Measurements from ENCODE around the gene OR4D6. TPM values are rescaled to one million over a fixed set of nuclear protein-coding genes. Genes with fewer than 3 reads are reported as not detected.

Gene OR4D6
- polyA plus RNA-seq, 1 of the 3 experiments (the other 2 are of a cell fraction) = not detected

DNA sequence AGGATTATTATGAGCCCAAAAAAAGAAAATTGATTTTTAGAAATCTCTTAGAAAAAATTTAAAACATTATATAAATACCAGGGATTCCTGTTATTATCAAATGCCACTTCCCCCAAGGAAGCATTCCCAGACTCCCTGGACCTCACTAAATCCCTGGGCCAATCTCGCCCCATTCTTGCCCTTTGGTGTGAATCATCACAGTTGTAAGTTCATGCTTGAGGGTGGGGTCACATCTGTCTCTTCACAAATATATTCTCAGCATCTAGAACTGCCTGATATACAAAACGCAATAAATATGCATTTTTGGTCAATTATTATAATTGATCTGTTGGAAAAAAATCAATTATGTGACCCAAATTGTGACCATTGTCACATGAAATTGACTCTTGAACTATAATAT lies 8.3 kb upstream of the OR4D6 start:
- 0% methylated on average over 2 of the region's 2 CpGs for WGBS (ENCODE audit: low lambda C conversion rate)
- Histone ChIP-seq H3K27ac (ENCODE audit: low read depth in 2 of 2, low read length in 1 of 2) (no peak overlapping the region), H3K9me2 (no peaks in the 10 kb centered on the region), H3K4me1 (ENCODE audit: control insufficient read depth in 1 of 2, insufficient read depth in 2 of 2, low read depth in 1 of 2, low read length in 1 of 2) (no peaks in the 10 kb centered on the region), H3K4me3 (ENCODE audit: low read depth in 2 of 2, low read length in 1 of 2) (no peak overlapping the region), H3F3A (replicated peaks; ENCODE audit: insufficient read depth) (no peaks in the 10 kb centered on the region), H3K27me3 (ENCODE audit: insufficient read depth) (no peaks in the 10 kb centered on the region; the same call in 1 of the 2 replicates), H3K36me3 (replicated peaks in 1 of 2; ENCODE audit: control insufficient read depth in 1 of 2, insufficient read depth in 2 of 2, low read length in 1 of 2) (no peaks in the 10 kb centered on the region), H4K20me1 (ENCODE audit: insufficient read depth) (no peaks in the 10 kb centered on the region), H3K4me2 (no peak overlapping the region), H3K9ac (no peak overlapping the region), H3K9me3 (no peaks in the 10 kb centered on the region), H3K79me2 (ENCODE audit: insufficient read depth) (no peaks in the 10 kb centered on the region), H2AFZ (ENCODE audit: low read depth) (no peak overlapping the region)
- ChIA-PET CTCF (interaction anchor here (1.2 kb wide), 1 partner anchor 23 kb away, joined by 3 read pairs; no protein-coding TSS in a partner anchor), POLR2A (no interaction called here)
- TF ChIP-seq FOXM1 (IDR thresholded peaks at IDR 0.05; ENCODE audit: low read depth) = no peak
- TF ChIP-seq ELF1 (IDR thresholded peaks at IDR 0.05) = no peak
- no peak for TF ChIP-seq JUND (IDR thresholded peaks at IDR 0.05)
- TF ChIP-seq RXRA (IDR thresholded peaks at IDR 0.05; ENCODE audit: borderline replicate concordance, low read depth) = no peak
- no peak for TF ChIP-seq CHD2 (IDR thresholded peaks at IDR 0.05; ENCODE audit: low read length, partially characterized antibody)
- TF ChIP-seq EZH2phosphoT487 (IDR thresholded peaks at IDR 0.05; ENCODE audit: borderline replicate concordance, low read depth) = no peak
- TF ChIP-seq ZBTB33 (IDR thresholded peaks at IDR 0.05; ENCODE audit: borderline replicate concordance, low read depth) = no peak
- TF ChIP-seq, protein P1, sequence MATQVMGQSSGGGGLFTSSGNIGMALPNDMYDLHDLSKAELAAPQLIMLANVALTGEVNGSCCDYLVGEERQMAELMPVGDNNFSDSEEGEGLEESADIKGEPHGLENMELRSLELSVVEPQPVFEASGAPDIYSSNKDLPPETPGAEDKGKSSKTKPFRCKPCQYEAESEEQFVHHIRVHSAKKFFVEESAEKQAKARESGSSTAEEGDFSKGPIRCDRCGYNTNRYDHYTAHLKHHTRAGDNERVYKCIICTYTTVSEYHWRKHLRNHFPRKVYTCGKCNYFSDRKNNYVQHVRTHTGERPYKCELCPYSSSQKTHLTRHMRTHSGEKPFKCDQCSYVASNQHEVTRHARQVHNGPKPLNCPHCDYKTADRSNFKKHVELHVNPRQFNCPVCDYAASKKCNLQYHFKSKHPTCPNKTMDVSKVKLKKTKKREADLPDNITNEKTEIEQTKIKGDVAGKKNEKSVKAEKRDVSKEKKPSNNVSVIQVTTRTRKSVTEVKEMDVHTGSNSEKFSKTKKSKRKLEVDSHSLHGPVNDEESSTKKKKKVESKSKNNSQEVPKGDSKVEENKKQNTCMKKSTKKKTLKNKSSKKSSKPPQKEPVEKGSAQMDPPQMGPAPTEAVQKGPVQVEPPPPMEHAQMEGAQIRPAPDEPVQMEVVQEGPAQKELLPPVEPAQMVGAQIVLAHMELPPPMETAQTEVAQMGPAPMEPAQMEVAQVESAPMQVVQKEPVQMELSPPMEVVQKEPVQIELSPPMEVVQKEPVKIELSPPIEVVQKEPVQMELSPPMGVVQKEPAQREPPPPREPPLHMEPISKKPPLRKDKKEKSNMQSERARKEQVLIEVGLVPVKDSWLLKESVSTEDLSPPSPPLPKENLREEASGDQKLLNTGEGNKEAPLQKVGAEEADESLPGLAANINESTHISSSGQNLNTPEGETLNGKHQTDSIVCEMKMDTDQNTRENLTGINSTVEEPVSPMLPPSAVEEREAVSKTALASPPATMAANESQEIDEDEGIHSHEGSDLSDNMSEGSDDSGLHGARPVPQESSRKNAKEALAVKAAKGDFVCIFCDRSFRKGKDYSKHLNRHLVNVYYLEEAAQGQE (IDR thresholded peaks at IDR 0.05; ENCODE audit: low read depth, low read length) = no peak
- TF ChIP-seq IRF3 (IDR thresholded peaks at IDR 0.05; ENCODE audit: low read depth, low read length) = no peak
- no peak for TF ChIP-seq GABPA (IDR thresholded peaks at IDR 0.05; ENCODE audit: low read depth)
- no peak for TF ChIP-seq EP300 (IDR thresholded peaks at IDR 0.05; ENCODE audit: borderline replicate concordance in 1 of 2, low read depth in 1 of 2, low read length in 1 of 2)
- TF ChIP-seq RCOR1 (IDR thresholded peaks at IDR 0.05; ENCODE audit: low read length) = no peak
- no peak for TF ChIP-seq NRF1 (IDR thresholded peaks at IDR 0.05; ENCODE audit: low read depth, low read length)
- TF ChIP-seq SMC3 (IDR thresholded peaks at IDR 0.05; ENCODE audit: low read depth, low read length) = no peak
- TF ChIP-seq, protein P2, sequence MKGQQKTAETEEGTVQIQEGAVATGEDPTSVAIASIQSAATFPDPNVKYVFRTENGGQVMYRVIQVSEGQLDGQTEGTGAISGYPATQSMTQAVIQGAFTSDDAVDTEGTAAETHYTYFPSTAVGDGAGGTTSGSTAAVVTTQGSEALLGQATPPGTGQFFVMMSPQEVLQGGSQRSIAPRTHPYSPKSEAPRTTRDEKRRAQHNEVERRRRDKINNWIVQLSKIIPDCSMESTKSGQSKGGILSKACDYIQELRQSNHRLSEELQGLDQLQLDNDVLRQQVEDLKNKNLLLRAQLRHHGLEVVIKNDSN (IDR thresholded peaks at IDR 0.05; ENCODE audit: borderline replicate concordance, low read depth) = no peak
- DNase-seq = no peak
